HUES6 (cell line): ENCODE data around the gene SDK1.

Experiments used
- H3K27ac ChIP-seq: 2 replicates; pipeline ENCODE4 v1.7.0; 2013; ENCODE audit warnings: low read depth, mild to moderate bottlenecking, low read length, inconsistent platforms
- H3K27me3 ChIP-seq: 2 replicates; pipeline ENCODE4 v1.6.1; 2013; ENCODE audit warnings: low read length; ENCODE audit not compliant: control insufficient read depth, insufficient read depth
- H3K36me3 ChIP-seq: 2 replicates; pipeline ENCODE4 v1.6.1; 2013; ENCODE audit warnings: low read length; ENCODE audit not compliant: control insufficient read depth, insufficient read depth
- H3K4me1 ChIP-seq: 2 replicates; pipeline ENCODE4 v1.6.1; 2013; ENCODE audit warnings: low read length; ENCODE audit not compliant: control insufficient read depth, insufficient read depth
- H3K4me3 ChIP-seq: 2 replicates; pipeline ENCODE4 v1.5.1; 2013; ENCODE audit warnings: low read depth, low read length
- H3K9ac ChIP-seq: one replicate; pipeline ENCODE4 v1.6.1; 2013; ENCODE audit warnings: mild to moderate bottlenecking, low read length
- H3K9me3 ChIP-seq: 2 replicates; pipeline ENCODE4 v1.6.1; 2013; ENCODE audit warnings: low read depth, low read length; ENCODE audit not compliant: control insufficient read depth, insufficient read depth

The SDK1 gene

DNA sequence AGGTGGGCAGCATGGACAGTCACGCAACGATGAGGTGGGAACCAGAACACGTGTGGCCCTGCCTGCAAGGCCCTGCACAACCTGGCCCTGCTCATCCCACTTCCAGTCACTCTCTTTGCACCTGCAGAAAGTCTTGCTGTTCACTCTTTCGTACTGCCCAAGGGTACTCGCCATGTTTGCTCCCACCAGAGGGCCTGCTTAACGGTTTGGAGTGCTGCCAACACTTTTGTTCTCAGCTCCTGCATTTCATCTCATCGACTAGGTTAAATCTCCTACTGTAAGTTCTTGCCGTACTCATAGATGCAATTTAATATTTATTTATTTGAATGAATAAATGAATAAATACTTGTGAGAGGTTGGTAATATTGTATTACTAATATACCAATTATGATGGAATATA lies 315.3 kb downstream of the SDK1 start:
- Histone ChIP-seq H3K27ac (no peak overlapping the region), H3K9ac (no peak overlapping the region), H3K36me3 (no peaks in the 10 kb centered on the region), H3K27me3 (no peaks in the 10 kb centered on the region), H3K4me1 (no peaks in the 10 kb centered on the region), H3K4me3 (no peak overlapping the region), H3K9me3 (no peaks in the 10 kb centered on the region)

DNA sequence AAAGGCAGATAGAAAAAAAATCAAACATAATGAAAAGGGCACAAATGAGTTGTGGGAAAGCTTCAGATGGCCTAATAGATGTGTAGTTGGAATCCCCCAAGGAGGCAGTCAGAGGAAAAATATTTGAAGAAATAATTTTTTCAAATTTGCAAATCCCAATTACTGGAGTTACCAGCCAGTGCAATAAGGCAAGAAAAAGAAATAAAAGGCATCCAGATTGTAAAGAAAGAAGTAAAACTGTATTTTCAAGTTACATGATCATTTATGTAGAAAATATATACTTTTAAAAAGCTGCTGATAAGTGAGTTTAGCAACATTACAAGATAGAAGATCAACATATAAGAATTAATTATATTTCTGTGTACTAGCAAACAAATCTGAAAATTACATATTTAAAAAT lies 329.0 kb downstream of the SDK1 start:
- Histone ChIP-seq H3K4me1 (no peaks in the 10 kb centered on the region), H3K27ac (no peak overlapping the region), H3K9me3 (peaks cover 12% of the 10 kb centered on the region; the same call in 1 of the 2 replicates), H3K4me3 (no peak overlapping the region), H3K36me3 (no peaks in the 10 kb centered on the region), H3K9ac (no peak overlapping the region), H3K27me3 (no peaks in the 10 kb centered on the region)

DNA sequence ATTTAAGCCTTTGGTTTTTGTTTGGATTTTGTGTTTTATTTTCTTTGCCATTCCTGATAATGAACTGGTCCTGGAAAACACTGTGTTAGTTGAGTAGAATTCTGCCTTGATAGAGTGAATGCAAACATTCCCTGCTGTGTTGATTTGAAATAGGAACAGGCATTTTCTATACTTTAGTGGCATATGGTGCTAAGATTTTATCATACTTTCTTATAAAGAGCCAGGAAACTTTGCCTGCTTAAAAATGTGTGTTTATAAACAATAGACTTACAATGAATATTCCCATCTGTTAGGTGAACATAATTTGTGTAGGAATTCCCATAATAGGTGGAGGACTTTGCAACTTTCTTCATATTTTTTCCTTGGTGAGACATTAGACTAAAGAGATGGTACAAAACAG lies 333.3 kb downstream of the SDK1 start:
- Histone ChIP-seq H3K4me1 (no peaks in the 10 kb centered on the region), H3K27me3 (no peaks in the 10 kb centered on the region), H3K9me3 (peaks cover 9% of the 10 kb centered on the region; the same call in 1 of the 2 replicates), H3K9ac (no peak overlapping the region), H3K27ac (no peak overlapping the region), H3K36me3 (no peaks in the 10 kb centered on the region), H3K4me3 (no peak overlapping the region)

DNA sequence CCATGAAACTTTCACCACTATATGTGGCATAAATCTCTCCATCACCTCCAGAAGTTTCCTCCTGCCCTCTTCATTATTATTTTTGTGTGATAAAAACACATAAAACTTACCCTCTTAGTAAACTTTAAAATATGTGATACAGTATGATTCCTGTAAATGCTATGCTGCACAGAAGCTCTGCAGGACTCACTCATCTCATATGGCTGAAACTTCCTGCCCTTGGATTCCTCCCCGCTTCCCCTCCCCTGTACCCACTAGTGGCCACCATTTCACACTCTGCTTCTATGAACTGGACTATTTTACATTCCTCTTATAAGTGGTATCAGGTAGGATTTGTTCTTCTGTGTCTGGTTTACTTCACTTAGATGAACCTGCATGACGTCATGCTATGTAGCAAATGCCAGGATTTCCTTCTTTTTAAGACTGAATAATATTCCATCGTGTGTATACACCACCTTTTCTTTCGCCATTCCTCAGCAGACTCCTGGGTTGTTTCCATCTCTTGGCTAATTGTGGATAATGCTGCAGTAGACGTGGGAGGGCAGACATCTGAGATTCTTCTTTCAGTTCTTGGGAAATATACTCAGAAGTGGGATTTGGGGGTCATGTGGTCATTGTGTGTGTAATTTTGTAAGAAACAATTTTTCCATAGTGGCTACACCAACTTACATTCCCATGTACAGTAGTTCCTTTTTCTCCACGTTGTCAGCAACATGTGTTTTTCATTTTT lies 335.2 kb downstream of the SDK1 start:
- H3K27me3 ChIP-seq = no peaks in the 10 kb centered on the region
- no peak overlapping the region for H3K9ac ChIP-seq
- no peaks in the 10 kb centered on the region for H3K4me1 ChIP-seq
- no peak overlapping the region for H3K27ac ChIP-seq
- H3K9me3 ChIP-seq = no peaks in the 10 kb centered on the region
- no peaks in the 10 kb centered on the region for H3K36me3 ChIP-seq
- H3K4me3 ChIP-seq = no peak overlapping the region

DNA sequence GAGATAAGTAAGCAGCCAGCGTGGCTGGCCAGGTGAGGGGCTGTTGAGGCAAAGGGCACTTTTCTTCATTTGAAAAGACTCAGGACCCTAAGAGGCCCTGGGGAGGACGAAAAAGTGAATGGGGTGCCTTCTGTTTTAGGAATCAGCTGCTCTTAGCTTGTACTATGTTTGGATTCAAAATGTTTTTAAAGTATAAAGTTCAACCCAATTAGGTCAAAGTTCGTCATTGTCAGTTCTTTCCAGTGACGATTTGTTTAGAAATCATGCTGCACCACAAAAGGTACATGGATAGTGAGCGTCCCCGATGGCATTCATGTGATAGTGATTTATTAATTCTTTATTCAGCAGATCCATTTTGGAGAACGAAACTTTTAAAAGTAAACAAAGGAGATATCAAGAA lies 338.2 kb downstream of the SDK1 start:
- Histone ChIP-seq H3K27ac (no peak overlapping the region), H3K9me3 (no peaks in the 10 kb centered on the region), H3K36me3 (no peaks in the 10 kb centered on the region), H3K9ac (no peak overlapping the region), H3K4me3 (no peak overlapping the region), H3K4me1 (no peaks in the 10 kb centered on the region), H3K27me3 (no peaks in the 10 kb centered on the region)

DNA sequence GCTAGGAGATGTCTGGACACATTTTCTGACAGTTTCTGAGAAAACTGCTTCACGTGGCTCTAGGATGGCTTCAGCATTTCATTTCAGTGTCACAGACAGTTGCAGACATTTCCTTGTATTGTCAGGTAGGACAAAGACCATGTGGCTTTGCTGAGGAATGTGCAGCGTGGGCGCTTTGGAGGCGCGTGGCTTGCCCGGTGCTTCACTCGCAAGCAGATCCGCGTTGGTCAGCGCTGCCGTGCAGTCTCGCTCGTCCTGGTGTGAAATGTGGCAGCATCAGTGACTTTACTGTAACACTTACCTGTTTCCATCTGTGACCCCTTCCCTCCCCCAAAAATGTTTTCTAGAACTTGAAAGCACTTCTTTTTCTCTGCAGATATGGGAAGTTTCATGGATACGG lies 340.5 kb downstream of the SDK1 start:
- no peak overlapping the region for H3K27ac ChIP-seq
- H3K9ac ChIP-seq = no peak overlapping the region
- H3K36me3 ChIP-seq = no peaks in the 10 kb centered on the region
- H3K4me1 ChIP-seq = no peaks in the 10 kb centered on the region
- no peaks in the 10 kb centered on the region for H3K9me3 ChIP-seq
- H3K27me3 ChIP-seq = no peaks in the 10 kb centered on the region
- H3K4me3 ChIP-seq = no peak overlapping the region

DNA sequence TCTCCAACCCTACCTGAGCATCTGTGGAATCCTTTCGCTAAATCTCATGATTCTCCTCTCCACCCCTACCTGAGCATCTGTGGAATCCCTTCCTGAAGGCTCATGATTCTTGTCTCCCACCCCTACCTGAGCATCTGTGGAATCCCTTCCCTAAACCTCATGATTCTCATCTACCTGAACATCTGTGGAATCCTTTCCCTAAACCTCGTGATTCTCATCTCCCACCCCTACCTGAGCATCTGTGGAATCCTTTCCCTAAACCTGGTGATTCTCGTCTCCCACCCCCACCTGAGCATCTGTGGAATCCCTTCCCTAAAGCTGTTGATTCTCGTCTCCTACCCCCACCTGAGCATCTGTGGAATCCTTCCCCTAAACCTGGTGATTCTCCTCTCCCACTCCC lies 342.0 kb downstream of the SDK1 start:
- Histone ChIP-seq H3K4me3 (no peak overlapping the region), H3K9ac (no peak overlapping the region), H3K4me1 (no peaks in the 10 kb centered on the region), H3K36me3 (no peaks in the 10 kb centered on the region), H3K27me3 (no peaks in the 10 kb centered on the region), H3K27ac (no peak overlapping the region), H3K9me3 (no peaks in the 10 kb centered on the region)

DNA sequence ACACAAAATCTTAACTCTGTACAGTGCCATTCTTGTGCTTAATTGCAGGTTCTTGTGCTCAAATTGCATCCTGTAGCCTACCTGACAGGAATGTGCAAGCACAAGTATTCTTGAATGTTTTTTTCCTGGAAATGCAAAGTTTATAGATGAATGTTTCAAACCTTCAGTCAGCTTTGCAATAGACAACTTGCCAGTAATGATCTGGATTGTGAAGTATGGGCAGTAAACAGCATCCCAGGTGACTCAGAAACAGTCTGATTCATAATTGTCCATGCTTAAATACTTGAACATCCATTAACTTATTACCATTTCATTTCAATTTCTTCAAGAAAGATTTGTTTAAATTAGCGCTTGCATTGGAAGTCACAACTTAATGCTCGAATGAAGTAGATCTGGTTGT lies 347.2 kb downstream of the SDK1 start:
- Histone ChIP-seq H3K9ac (no peak overlapping the region), H3K9me3 (no peaks in the 10 kb centered on the region), H3K4me3 (no peak overlapping the region), H3K27ac (no peak overlapping the region), H3K27me3 (no peaks in the 10 kb centered on the region), H3K4me1 (no peaks in the 10 kb centered on the region), H3K36me3 (no peaks in the 10 kb centered on the region)

DNA sequence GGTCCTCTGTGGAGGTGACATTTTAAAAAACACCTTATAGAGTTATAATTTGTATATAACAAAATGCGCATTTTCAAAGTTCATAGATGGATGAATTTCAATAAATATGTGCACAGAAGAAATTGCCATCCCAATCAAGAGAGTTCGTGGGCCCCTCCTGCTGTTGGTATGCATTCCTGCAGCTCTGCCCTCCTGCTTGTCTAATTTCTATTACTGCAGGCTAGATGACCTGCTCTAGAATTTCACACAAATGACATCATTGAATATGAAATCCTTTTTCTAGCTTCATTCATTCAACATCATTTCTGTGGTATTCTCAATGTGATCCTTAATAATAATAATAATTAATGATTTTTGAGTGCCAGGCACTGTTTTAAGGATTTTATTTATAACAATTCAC lies 348.2 kb downstream of the SDK1 start:
- H3K4me3 ChIP-seq = no peak overlapping the region
- H3K4me1 ChIP-seq = no peaks in the 10 kb centered on the region
- H3K27me3 ChIP-seq = no peaks in the 10 kb centered on the region
- H3K36me3 ChIP-seq = no peaks in the 10 kb centered on the region
- no peak overlapping the region for H3K9ac ChIP-seq
- no peak overlapping the region for H3K27ac ChIP-seq
- H3K9me3 ChIP-seq = no peaks in the 10 kb centered on the region

DNA sequence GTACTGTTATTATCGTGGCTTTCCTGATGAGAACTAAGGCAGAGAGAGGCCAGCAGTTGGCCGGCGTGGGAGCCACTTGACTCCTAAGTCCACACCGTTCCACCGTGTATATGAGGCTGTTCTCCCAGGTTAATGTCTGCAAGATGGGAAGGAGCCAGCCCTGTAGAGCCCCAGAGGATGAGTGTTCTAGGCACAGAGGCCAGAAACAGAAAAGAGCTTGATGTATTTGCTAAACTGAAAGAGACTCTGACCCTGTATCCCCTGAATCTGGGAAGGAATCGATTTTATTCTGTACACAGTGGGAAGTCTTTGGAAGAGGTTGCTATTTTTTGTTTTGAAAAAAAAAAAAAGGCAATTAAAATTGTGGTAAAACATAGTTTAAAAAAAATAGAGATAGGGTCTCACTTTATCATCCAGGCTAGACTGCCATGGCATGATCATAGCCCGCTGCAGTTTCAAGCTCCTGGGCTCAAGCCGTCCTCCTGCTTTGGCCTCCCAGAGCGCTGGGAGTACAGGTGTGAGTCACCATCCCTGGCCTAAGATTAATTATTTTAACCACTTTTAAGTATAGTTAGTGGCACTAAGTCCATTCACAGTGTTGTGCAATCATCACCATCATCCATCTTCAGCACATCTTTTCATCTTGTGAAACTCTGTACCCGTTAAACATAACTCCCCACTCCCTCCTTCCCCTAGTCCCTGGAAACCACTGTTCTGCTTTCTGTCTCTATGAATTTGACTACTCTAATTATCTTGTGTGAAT lies 348.8 kb downstream of the SDK1 start:
- Histone ChIP-seq H3K27me3 (no peaks in the 10 kb centered on the region), H3K9ac (no peak overlapping the region), H3K27ac (no peak overlapping the region), H3K4me3 (no peak overlapping the region), H3K9me3 (no peaks in the 10 kb centered on the region), H3K4me1 (no peaks in the 10 kb centered on the region), H3K36me3 (no peaks in the 10 kb centered on the region)

DNA sequence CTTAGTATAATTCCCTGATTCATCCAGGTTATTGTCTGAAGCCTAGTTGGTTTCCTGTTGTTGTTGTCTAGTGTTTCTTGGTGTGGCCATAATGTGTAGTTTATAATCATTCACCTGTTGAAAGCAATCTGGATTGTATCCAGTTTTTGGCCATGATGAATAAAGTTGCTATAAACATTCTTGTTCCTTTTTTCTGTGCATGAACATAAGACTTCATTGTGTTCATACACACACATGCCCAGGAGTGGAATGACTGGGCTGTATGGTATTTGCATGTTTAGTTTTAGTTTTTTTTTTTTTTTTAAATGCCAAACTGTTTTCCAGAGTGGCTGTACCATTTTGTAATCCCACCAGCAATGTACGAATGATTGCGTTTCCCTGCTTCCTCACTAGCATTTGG lies 349.8 kb downstream of the SDK1 start:
- H3K4me3 ChIP-seq = no peak overlapping the region
- no peak overlapping the region for H3K9ac ChIP-seq
- H3K27ac ChIP-seq = no peak overlapping the region
- H3K36me3 ChIP-seq = no peaks in the 10 kb centered on the region
- H3K9me3 ChIP-seq = no peaks in the 10 kb centered on the region
- H3K4me1 ChIP-seq = no peaks in the 10 kb centered on the region
- no peaks in the 10 kb centered on the region for H3K27me3 ChIP-seq
